HepG2 (cell line): ENCODE measurements around the gene CBX2. TPM values are rescaled to one million over a fixed set of nuclear protein-coding genes. Genes with fewer than 3 reads are reported as not detected.
A peak's percentile ranks its signal among the peaks of the same experiment; 100 is the strongest.

Experiments used
- ASH2L ChIP-seq: fragments of 300-600, 200-600 bp; sonication (generic); IDR thresholded peaks from 2 replicates; pipeline ENCODE4 v1.7.0; 2017; ENCODE audit warnings: low read depth, mild to moderate bottlenecking, moderate library complexity, mixed read lengths, low read length; ENCODE audit not compliant: insufficient read length
- GLI4 ChIP-seq: sonication (generic); formaldehyde crosslinking; IDR thresholded peaks from 2 replicates; pipeline ENCODE4 v1.5.1; 2020; ENCODE audit warnings: missing genetic modification reagents, mild to moderate bottlenecking, moderate library complexity, borderline replicate concordance
- HOXD1 ChIP-seq: sonication (generic); formaldehyde crosslinking; IDR thresholded peaks from 2 replicates; pipeline ENCODE4 v1.5.0; 2020; ENCODE audit warnings: missing genetic modification reagents
- IKZF4 ChIP-seq: sonication (generic); formaldehyde crosslinking; IDR thresholded peaks from 2 replicates; pipeline ENCODE4 v1.5.1; 2020; ENCODE audit warnings: borderline replicate concordance, mild to moderate bottlenecking, low read depth, missing genetic modification reagents; ENCODE audit errors: not compliant biosample characterization
- JUN ChIP-seq: sonication (generic); formaldehyde crosslinking; IDR thresholded peaks from 2 replicates; pipeline ENCODE4 v1.4.0; 2020; ENCODE audit warnings: mild to moderate bottlenecking, missing genetic modification reagents
- MED13 ChIP-seq: sonication (generic); formaldehyde crosslinking; IDR thresholded peaks from 2 replicates; pipeline ENCODE4 v1.5.0; 2020; ENCODE audit warnings: missing genetic modification reagents
- TBX2 ChIP-seq: sonication (generic); formaldehyde crosslinking; IDR thresholded peaks from 2 replicates; pipeline ENCODE4 v1.5.0; 2020; ENCODE audit warnings: missing genetic modification reagents, mild to moderate bottlenecking, borderline replicate concordance
- ZBTB1 ChIP-seq: sonication (generic); formaldehyde crosslinking; IDR thresholded peaks from 2 replicates; pipeline ENCODE4 v1.4.0; 2020; ENCODE audit warnings: missing genetic modification reagents, borderline replicate concordance
- ZNF383 ChIP-seq: sonication (generic); formaldehyde crosslinking; IDR thresholded peaks from 2 replicates; pipeline ENCODE4 v1.4.0; 2020; ENCODE audit warnings: missing genetic modification reagents, mild to moderate bottlenecking, borderline replicate concordance
- ZNF446 ChIP-seq: sonication (generic); formaldehyde crosslinking; IDR thresholded peaks from 2 replicates; pipeline ENCODE4 v1.5.0; 2020; ENCODE audit warnings: mild to moderate bottlenecking, missing genetic modification reagents
- ZNF570 ChIP-seq: sonication (generic); formaldehyde crosslinking; IDR thresholded peaks from 2 replicates; pipeline ENCODE4 v1.4.0; 2020; ENCODE audit warnings: mild to moderate bottlenecking, missing genetic modification reagents, borderline replicate concordance
- ZNF703 ChIP-seq: sonication (generic); formaldehyde crosslinking; IDR thresholded peaks from 2 replicates; pipeline ENCODE4 v1.5.1; 2020; ENCODE audit warnings: missing genetic modification reagents, mild to moderate bottlenecking, moderate library complexity, borderline replicate concordance
- ZNF773 ChIP-seq: sonication (generic); formaldehyde crosslinking; IDR thresholded peaks from 2 replicates; pipeline ENCODE4 v1.4.0; 2020; ENCODE audit warnings: missing genetic modification reagents, borderline replicate concordance
- ZNF777 ChIP-seq: sonication (generic); formaldehyde crosslinking; IDR thresholded peaks from 2 replicates; pipeline ENCODE4 v1.4.0; 2020; ENCODE audit warnings: missing genetic modification reagents
- polyA plus RNA-seq, 8 experiments: library from polyadenylated mRNA; depleted of rRNA in 3 of 8; stranded (reverse) in 7 of 8; unstranded in 1 of 8; fragments of >200 nt; fragmentation: Illumina TruSeq in 4 of 8; extraction: Trizol in 4 of 8; gene quantifications; 2 replicates each; pipeline versions ENCODE4 v1.2.1 to v1.2.3, GENCODE V29; 2011 to 2016; ENCODE audit warnings: low read depth in 4 of 8, missing spikeins in 1 of 8, mixed read lengths in 1 of 8; ENCODE audit not compliant: insufficient read depth in 1 of 8
- total RNA-seq, 5 experiments: library from RNA; depleted of rRNA; stranded (reverse); fragments of >200 nt; fragmentation: Illumina TruSeq; extraction: Trizol; gene quantifications; 2 replicates each; pipeline ENCODE4 v1.2.3, GENCODE V29; 2016; ENCODE audit warnings: low read depth in 1 of 5
- TF ChIP-seq, protein P1 (sequence below): sonication (generic); formaldehyde crosslinking; IDR thresholded peaks from 2 replicates; pipeline ENCODE4 v1.5.1; 2020; ENCODE audit warnings: missing genetic modification reagents, mild to moderate bottlenecking, borderline replicate concordance
- TF ChIP-seq, protein P2 (sequence below): sonication (generic); formaldehyde crosslinking; conservative IDR thresholded peaks from 2 replicates; pipeline ENCODE4 v1.8.0; 2022; ENCODE audit warnings: low read depth, missing genetic modification reagents
- TF ChIP-seq, protein P3 (sequence below): sonication (generic); formaldehyde crosslinking; IDR thresholded peaks from 2 replicates; pipeline ENCODE4 v1.5.0; 2020; ENCODE audit warnings: missing genetic modification reagents
- TF ChIP-seq, protein P4 (sequence below): IDR thresholded peaks from 2 replicates; pipeline ENCODE4 v1.6.1; 2018; ENCODE audit warnings: missing genetic modification reagents, mild to moderate bottlenecking, missing compliant biosample characterization
- TF ChIP-seq, protein P5 (sequence below): IDR thresholded peaks from 2 replicates; pipeline ENCODE4 v1.6.1; 2016; ENCODE audit warnings: missing genetic modification reagents, missing compliant biosample characterization
- TF ChIP-seq, protein P6 (sequence below): sonication (generic); formaldehyde crosslinking; IDR thresholded peaks from 2 replicates; pipeline ENCODE4 v1.4.0; 2020; ENCODE audit warnings: mild to moderate bottlenecking, missing genetic modification reagents
- TF ChIP-seq, protein P7 (sequence below): sonication (generic); formaldehyde crosslinking; IDR thresholded peaks from 2 replicates; pipeline ENCODE4 v1.5.0; 2020; ENCODE audit warnings: missing genetic modification reagents

The CBX2 gene
- total and polyA plus RNA-seq, 2 of the 13 experiments (the other 11 are each of a cell fraction or from before 2014, with no cell fraction given) = 14.5 to 31.1 TPM

DNA sequence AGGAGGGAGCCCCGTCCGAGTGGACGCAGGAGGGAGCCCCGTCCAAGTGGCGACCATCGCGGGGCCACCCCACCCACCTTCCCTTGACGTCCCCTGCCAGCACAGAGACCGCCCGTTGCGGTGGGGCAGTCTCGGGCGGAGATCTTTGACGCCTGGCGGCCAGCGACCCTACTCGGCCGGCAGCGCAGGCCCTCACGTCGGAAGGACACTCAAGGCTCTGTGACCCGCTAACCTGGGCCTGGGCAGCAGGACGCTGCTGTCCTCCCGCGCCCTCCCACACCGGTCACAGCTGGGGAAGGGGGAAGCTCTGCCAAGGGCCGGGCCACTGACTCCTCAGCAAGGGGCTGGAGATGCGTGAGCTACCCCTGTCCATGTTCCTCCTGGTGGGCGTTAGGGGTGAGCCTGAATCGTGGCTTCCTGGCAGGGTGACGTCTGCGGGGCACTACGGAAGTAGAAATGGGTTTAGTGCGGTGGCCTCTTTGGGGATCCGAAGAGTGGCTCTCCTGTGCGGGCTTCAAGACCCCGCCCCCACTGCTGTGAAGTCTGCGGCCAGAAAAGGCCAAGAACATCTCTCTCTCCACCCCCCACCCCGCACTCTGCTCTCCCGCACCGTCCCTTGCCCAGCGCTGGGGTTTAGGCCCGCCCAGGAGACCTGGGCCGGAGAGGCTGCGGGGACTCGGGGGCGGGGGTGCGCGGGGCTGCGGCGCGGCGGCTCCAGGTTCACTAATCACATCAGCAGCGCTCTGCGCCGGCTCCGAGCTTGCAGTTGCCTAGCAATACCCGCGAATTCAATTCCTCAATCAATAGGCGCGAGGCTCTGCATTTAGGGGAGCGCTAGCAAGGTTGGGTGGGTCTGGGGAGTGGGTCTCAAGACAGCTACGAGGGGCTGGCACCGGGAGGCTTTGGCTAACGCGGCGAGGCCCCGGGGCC, 13.1 kb downstream of the CBX2 start (continued):
- TF ChIP-seq JUN (no peak), IKZF4 (no peak), ZNF703 (CRISPR knock-in tag) (no peak), ZNF446 (no peak), ZBTB1 (peak; percentile 40; the same call in 1 of the 2 replicates), TBX2 (0 out of 2 replicates have a peak, but pooled peaks have one; percentile 28), MED13 (CRISPR knock-in tag) (no peak), ZNF773 (no peak), ZNF383 (CRISPR knock-in tag) (no peak), ZNF777 (peak; percentile 80), ASH2L (peak; percentile 27), GLI4 (CRISPR knock-in tag) (no peak), HOXD1 (CRISPR knock-in tag) (0 out of 2 replicates have a peak, but pooled peaks have one; percentile 40), ZNF570 (no peak)
- TF ChIP-seq, protein P1, sequence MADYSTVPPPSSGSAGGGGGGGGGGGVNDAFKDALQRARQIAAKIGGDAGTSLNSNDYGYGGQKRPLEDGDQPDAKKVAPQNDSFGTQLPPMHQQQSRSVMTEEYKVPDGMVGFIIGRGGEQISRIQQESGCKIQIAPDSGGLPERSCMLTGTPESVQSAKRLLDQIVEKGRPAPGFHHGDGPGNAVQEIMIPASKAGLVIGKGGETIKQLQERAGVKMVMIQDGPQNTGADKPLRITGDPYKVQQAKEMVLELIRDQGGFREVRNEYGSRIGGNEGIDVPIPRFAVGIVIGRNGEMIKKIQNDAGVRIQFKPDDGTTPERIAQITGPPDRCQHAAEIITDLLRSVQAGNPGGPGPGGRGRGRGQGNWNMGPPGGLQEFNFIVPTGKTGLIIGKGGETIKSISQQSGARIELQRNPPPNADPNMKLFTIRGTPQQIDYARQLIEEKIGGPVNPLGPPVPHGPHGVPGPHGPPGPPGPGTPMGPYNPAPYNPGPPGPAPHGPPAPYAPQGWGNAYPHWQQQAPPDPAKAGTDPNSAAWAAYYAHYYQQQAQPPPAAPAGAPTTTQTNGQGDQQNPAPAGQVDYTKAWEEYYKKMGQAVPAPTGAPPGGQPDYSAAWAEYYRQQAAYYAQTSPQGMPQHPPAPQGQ (CRISPR knock-in tag) = peak; percentile 54; the same call in 1 of the 2 replicates
- TF ChIP-seq, protein P2, sequence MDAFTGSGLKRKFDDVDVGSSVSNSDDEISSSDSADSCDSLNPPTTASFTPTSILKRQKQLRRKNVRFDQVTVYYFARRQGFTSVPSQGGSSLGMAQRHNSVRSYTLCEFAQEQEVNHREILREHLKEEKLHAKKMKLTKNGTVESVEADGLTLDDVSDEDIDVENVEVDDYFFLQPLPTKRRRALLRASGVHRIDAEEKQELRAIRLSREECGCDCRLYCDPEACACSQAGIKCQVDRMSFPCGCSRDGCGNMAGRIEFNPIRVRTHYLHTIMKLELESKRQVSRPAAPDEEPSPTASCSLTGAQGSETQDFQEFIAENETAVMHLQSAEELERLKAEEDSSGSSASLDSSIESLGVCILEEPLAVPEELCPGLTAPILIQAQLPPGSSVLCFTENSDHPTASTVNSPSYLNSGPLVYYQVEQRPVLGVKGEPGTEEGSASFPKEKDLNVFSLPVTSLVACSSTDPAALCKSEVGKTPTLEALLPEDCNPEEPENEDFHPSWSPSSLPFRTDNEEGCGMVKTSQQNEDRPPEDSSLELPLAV = no peak
- TF ChIP-seq, protein P3, sequence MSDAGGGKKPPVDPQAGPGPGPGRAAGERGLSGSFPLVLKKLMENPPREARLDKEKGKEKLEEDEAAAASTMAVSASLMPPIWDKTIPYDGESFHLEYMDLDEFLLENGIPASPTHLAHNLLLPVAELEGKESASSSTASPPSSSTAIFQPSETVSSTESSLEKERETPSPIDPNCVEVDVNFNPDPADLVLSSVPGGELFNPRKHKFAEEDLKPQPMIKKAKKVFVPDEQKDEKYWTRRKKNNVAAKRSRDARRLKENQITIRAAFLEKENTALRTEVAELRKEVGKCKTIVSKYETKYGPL (CRISPR knock-in tag) = no peak
- TF ChIP-seq, protein P4, sequence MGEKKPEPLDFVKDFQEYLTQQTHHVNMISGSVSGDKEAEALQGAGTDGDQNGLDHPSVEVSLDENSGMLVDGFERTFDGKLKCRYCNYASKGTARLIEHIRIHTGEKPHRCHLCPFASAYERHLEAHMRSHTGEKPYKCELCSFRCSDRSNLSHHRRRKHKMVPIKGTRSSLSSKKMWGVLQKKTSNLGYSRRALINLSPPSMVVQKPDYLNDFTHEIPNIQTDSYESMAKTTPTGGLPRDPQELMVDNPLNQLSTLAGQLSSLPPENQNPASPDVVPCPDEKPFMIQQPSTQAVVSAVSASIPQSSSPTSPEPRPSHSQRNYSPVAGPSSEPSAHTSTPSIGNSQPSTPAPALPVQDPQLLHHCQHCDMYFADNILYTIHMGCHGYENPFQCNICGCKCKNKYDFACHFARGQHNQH (CRISPR knock-in tag) = no peak
- TF ChIP-seq, protein P5, sequence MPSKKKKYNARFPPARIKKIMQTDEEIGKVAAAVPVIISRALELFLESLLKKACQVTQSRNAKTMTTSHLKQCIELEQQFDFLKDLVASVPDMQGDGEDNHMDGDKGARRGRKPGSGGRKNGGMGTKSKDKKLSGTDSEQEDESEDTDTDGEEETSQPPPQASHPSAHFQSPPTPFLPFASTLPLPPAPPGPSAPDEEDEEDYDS (CRISPR knock-in tag) = no peak
- TF ChIP-seq, protein P6, sequence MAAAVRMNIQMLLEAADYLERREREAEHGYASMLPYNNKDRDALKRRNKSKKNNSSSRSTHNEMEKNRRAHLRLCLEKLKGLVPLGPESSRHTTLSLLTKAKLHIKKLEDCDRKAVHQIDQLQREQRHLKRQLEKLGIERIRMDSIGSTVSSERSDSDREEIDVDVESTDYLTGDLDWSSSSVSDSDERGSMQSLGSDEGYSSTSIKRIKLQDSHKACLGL (CRISPR knock-in tag) = no peak; the same call in 1 of the 2 replicates
- TF ChIP-seq, protein P7, sequence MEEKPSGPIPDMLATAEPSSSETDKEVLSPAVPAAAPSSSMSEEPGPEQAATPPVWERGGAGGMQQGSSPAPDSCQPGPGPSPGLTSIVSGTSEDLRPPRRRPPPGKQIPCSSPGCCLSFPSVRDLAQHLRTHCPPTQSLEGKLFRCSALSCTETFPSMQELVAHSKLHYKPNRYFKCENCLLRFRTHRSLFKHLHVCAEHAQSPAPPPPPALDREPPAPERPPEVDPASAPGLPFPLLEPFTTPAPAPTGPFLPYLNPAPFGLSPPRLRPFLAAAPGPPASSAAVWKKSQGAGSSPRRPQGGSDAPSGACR (CRISPR knock-in tag) = no peak
